Common myeloid progenitor, CD34-positive (primary cell): Measurements from ENCODE around the gene NRN1.
A peak's percentile ranks its signal among the peaks of the same experiment; 100 is the strongest.
"Not testable (repeated sequence)": the region's sequence is repeated elsewhere in the genome, so short reads cannot be mapped to it uniquely, and the experiment has no call there.

ENCODE experiments used
- CTCF ChIA-PET: fragments of 350-600 bp; sonication (Branson Sonifier 250); formaldehyde crosslinking; loops from one replicate; lab custom pipeline; 2021; ENCODE audit warnings: antibody characterized with exemption; lab: Charles Lee
- POLR2A ChIA-PET: fragments of 350-600 bp; sonication (Branson Sonifier 250); formaldehyde crosslinking; loops from one replicate; lab custom pipeline; 2021; ENCODE audit warnings: antibody characterized with exemption; lab: Charles Lee
- DNase-seq, 3 donors: peaks; one replicate each; pipeline versions ENCODE4 v3.0.0 to v3.0.0-alpha.2; 2013
- H3K27ac ChIP-seq, 2 experiments: 1 replicate in 1 of 2; 2 replicates in 1 of 2; pipeline ENCODE4 v1.7.0; 2013; ENCODE audit warnings: inconsistent platforms in 2 of 2, low read length in 2 of 2, mild to moderate bottlenecking in 2 of 2, low read depth in 1 of 2, moderate library complexity in 1 of 2; ENCODE audit not compliant: severe bottlenecking in 2 of 2, insufficient read depth in 1 of 2, poor library complexity in 1 of 2
- H3K27me3 ChIP-seq, 5 experiments: replicated peaks in 2 of 5; 1 replicate in 3 of 5; 2 replicates in 2 of 5; pipeline versions ENCODE4 v1.6.1 to v1.7.0; 2013; ENCODE audit warnings: low read length in 4 of 5, mild to moderate bottlenecking in 2 of 5, moderate library complexity in 2 of 5, inconsistent platforms in 1 of 5; ENCODE audit not compliant: insufficient read depth in 5 of 5, control insufficient read depth in 4 of 5
- H3K36me3 ChIP-seq, 4 experiments: 1 replicate in 2 of 4; 2 replicates in 2 of 4; pipeline versions ENCODE4 v1.6.1 to v1.7.0; 2013; ENCODE audit warnings: low read length in 3 of 4, control low read depth in 1 of 4, mild to moderate bottlenecking in 1 of 4; ENCODE audit not compliant: control insufficient read depth in 4 of 4, insufficient read depth in 4 of 4
- H3K4me1 ChIP-seq, 4 experiments: 1 replicate in 3 of 4; 2 replicates in 1 of 4; pipeline versions ENCODE4 v1.6.1 to v1.7.1; 2013; ENCODE audit warnings: low read length in 3 of 4, mild to moderate bottlenecking in 3 of 4, control low read depth in 1 of 4, inconsistent platforms in 1 of 4, moderate library complexity in 1 of 4; ENCODE audit not compliant: control insufficient read depth in 4 of 4, insufficient read depth in 4 of 4; ENCODE audit errors: control extremely low read depth in 1 of 4
- H3K4me3 ChIP-seq, 7 experiments: 1 replicate in 4 of 7; 2 replicates in 3 of 7; pipeline versions ENCODE4 v1.5.1 to v1.7.0; 2013; ENCODE audit warnings: mild to moderate bottlenecking in 7 of 7, low read length in 6 of 7, moderate library complexity in 6 of 7, inconsistent platforms in 2 of 7, low read depth in 2 of 7, control low read depth in 1 of 7; ENCODE audit not compliant: insufficient read depth in 4 of 7, control insufficient read depth in 1 of 7; ENCODE audit errors: extremely low read depth in 1 of 7
- H3K9me3 ChIP-seq, 5 experiments: 1 replicate in 4 of 5; 2 replicates in 1 of 5; pipeline versions ENCODE4 v1.6.1 to v1.7.1; 2013; ENCODE audit warnings: low read length in 4 of 5, mild to moderate bottlenecking in 2 of 5, inconsistent platforms in 1 of 5, low read depth in 1 of 5, moderate library complexity in 1 of 5; ENCODE audit not compliant: control insufficient read depth in 4 of 5, insufficient read depth in 2 of 5; ENCODE audit errors: control extremely low read depth in 1 of 5
- WGBS: methylation state at CpG from one replicate; pipeline ENCODE4 v1.1.5; 2013; ENCODE audit not compliant: insufficient coverage; 5-methylcytosine and 5-hydroxymethylcytosine counted together

The NRN1 gene

DNA sequence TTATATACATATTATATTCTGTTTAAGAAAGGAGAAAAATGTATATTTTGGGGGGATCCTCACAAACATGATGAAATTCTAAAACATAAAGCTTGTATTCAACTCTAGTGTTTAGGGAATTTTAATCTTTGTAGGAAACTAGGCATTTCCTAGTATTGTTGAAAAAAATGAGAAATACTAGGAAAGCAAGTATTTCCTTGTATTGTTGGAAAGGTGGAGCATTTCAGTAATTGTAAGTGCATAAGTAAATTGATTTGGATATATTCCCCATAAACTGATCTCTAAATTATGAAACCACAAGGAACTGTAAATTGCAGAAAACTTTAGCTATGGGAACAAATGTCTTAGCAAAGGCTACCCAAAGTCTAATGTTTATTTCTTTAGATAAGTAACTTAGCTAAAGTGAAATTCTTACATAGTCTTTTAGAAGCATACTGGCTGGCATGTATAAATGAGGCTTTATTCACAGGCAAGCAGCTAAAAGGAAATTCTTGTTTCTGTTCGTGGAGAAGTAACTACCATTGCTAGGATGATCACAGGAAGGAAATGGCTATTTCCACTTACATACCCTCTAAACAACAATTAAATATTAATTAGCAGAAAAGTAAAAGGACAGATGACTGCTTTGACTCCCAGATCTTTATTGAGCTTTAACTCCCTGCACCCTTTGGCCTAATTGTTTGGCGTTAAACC lies 19.9 kb upstream of the NRN1 start:
- CTCF ChIA-PET: interaction anchor here (1.0 kb wide), 1 partner anchor 13 kb away, joined by 3 read pairs; no protein-coding TSS in a partner anchor
- H3K27me3 ChIP-seq: peaks cover 0 to 12% (median 3%) of the 10 kb centered on the region in 5 experiments
- H3K4me1 ChIP-seq: peaks cover 0 to 2% (median 0%) of the 10 kb centered on the region in 4 experiments
- no peaks in the 10 kb centered on the region for H3K9me3 ChIP-seq
- H3K36me3 ChIP-seq: no peaks in the 10 kb centered on the region
- 100% methylated on average over 1 of the region's 2 CpGs for WGBS
- H3K27ac ChIP-seq: no peak overlapping the region
- no peak for DNase-seq
- POLR2A ChIA-PET: no interaction called here
- H3K4me3 ChIP-seq: no peak overlapping the region

DNA sequence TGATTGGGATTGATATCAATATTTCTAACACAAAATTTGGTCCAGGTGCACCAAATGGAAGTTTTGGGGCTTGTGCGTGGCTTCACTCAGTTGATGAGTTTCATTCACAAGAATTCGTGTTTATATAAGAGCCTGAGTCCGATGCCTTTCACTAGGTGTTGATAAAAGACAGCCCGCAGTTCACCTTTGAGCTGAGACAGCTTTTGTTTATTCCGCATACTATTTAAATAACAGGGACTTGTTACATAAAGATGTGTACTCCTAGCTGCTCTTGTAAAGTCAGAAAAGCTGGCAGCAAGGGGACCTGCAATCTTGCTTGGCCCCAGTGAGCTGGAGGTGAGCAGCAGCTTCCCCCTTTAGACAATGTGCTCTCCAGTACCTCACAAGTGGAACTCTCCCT lies 19.0 kb upstream of the NRN1 start:
- Histone ChIP-seq H3K4me3 (no peak overlapping the region), H3K27me3 (peaks cover 0 to 17% (median 9%) of the 10 kb centered on the region in 5 experiments), H3K4me1 (peaks cover 0 to 2% (median 0%) of the 10 kb centered on the region in 4 experiments), H3K9me3 (no peaks in the 10 kb centered on the region), H3K36me3 (no peaks in the 10 kb centered on the region), H3K27ac (no peak overlapping the region)
- ChIA-PET POLR2A (no interaction called here), CTCF (interaction anchor here (1.0 kb wide), 1 partner anchor 14 kb away, joined by 3 read pairs; no protein-coding TSS in a partner anchor)
- 98% methylated on average over 5 of the region's 5 CpGs for WGBS
- no peak for DNase-seq

DNA sequence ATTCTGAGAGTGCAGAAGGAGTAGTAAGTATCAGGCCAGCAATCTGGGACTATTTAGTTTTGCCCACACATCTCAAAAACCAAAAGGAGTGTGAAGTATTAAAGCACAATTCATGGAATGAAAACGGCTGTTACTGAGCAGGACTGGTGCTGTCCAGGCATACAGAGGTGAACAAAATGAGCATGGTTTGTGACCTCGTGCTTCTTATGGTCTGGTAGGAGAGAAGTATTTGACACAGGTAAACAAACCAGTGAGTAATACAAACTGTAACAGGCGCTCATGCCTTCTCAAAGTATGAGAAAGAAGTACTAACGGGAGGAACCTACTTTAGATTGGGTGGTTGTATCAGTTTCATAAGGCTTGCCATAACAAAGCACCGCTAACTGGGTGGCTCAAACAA lies 17.5 kb upstream of the NRN1 start:
- no peak for DNase-seq
- Histone ChIP-seq H3K4me3 (no peak overlapping the region), H3K4me1 (peaks cover 0 to 2% (median 0%) of the 10 kb centered on the region in 4 experiments), H3K36me3 (no peaks in the 10 kb centered on the region), H3K9me3 (no peaks in the 10 kb centered on the region), H3K27ac (no peak overlapping the region), H3K27me3 (peaks cover 2 to 30% (median 12%) of the 10 kb centered on the region in 5 experiments)
- 71% methylated on average over 4 of the region's 5 CpGs for WGBS
- POLR2A ChIA-PET: no interaction called here
- CTCF ChIA-PET: no interaction called here

DNA sequence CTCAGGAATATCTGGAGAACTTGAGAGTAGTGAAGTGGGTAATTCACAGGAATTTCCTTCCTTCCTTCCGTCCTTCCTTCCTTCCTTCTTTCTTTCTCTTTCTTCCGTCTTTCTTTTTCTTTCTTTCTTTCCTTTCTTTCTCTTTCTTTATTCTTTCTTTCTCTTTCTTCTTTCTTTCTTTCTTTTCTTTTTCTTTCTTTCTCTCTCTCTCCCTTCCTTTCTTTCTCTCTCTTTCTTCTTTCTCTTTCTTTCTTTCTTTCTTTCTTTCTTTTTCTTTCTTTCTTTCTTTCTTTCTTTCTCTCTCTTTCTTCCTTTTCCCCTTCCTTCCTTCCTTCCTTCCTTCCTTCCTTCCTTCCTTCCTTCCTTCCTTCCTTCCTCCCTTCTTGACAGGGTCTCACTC lies 16.1 kb upstream of the NRN1 start:
- CTCF ChIA-PET, H3K36me3 ChIP-seq, H3K9me3 ChIP-seq, H3K4me3 ChIP-seq, POLR2A ChIA-PET, DNase-seq, H3K27ac ChIP-seq, H3K4me1 ChIP-seq: not testable (repeated sequence)
- WGBS: 88% methylated on average over 2 of the region's 2 CpGs
- H3K27me3 ChIP-seq: peaks cover 2 to 39% (median 13%) of the 10 kb centered on the region in 5 experiments

DNA sequence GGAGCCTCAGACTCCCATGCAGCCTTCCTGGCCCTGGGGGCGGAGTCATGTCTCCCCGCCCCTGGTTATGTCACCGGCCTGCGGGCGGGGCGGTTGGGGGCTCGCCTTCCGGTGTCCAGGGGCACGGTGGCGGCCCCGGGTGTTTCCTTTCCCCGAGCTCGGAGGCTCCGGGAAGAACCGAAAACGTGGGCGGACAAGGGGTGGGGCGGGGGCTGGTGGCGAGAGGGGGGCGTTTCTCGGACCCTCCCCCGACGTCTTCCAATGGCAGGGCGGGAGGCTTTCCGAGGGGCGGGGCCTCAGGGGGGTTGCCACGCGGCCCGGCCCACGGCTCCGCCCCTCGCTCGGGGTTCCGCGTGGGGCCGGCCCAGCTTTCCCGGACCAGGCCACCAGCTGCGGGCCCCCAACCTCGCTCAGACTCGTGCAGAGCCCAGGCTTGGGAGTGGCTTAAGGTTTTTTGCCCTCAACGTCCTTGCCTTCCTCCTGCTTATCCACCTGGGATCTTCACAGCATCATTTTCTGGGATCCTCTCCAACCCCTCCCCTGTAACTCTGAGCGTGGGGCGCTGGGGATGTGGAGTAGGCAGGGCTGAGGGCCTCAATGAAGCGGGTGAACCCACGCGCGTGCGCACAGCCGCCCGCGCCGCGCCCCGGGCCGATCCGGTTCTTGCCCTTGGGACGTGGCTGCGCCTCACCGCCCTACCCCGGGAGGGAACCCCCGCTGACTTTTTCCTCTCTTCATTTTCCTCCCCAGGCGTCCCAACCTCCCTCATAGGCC lies 2.1 kb upstream of the NRN1 start:
- H3K4me3 ChIP-seq: peak overlapping the region in 5 of 7 experiments; percentile 47 to 57 (median 51)
- H3K27ac ChIP-seq: no peak overlapping the region
- H3K4me1 ChIP-seq: peaks cover 0 to 34% (median 32%) of the 10 kb centered on the region in 4 experiments
- peaks cover 28 to 99% (median 62%) of the 10 kb centered on the region in 5 experiments for H3K27me3 ChIP-seq
- WGBS: 0% methylated on average over 33 of the region's 62 CpGs
- H3K36me3 ChIP-seq: no peaks in the 10 kb centered on the region
- ChIA-PET CTCF (interaction anchor here (1.3 to 1.4 kb wide), 2 partner anchors 9 to 14 kb away, joined by 3 read pairs; no protein-coding TSS in a partner anchor), POLR2A (no interaction called here)
- no peaks in the 10 kb centered on the region for H3K9me3 ChIP-seq
- peak in 2 of 3 donors; percentile 56 to 71 for DNase-seq

DNA sequence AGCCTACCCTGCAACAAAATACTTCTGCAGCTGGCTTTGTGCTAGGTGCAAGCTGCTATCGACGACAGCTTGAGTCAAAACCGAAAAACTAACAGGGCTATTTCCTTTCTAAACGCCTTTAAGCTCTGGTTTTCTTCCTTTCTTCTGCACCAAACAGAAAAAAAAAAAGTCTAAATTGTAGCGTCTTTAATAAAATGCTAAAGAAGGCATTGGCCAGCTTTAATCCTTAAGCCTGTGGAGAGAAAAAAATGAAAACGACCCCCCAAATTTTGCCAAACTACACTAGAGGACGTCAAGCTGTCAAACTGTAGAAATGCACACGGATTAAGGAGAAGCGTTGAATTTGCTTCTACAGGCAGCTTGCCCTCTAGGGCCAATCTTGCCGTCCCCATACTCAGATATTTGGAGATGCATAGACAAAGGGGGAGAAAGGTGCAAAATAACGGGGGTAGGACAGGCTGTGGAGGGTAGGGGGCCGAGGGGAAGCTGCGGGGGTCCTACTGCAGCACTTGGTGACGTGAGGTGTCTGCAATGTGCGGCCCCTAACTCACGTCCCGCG lies 1.4 kb upstream of the NRN1 start:
- Histone ChIP-seq H3K4me1 (peaks cover 0 to 41% (median 37%) of the 10 kb centered on the region in 4 experiments), H3K4me3 (peak overlapping the region in 6 of 7 experiments; percentile 9 to 57 (median 49)), H3K27me3 (peaks cover 27 to 99% (median 63%) of the 10 kb centered on the region in 5 experiments), H3K36me3 (no peaks in the 10 kb centered on the region), H3K27ac (no peak overlapping the region), H3K9me3 (no peaks in the 10 kb centered on the region)
- DNase-seq: no peak
- ChIA-PET POLR2A (no interaction called here), CTCF (interaction anchor here (0.6 to 1.4 kb wide), 3 partner anchors 9 to 439 kb away, joined by 3 read pairs; no protein-coding TSS in a partner anchor)
- WGBS: 2% methylated on average over 11 of the region's 18 CpGs
